GM12878 (cell line): ENCODE measurements around the gene S100A8. TPM values are rescaled to one million over a fixed set of nuclear protein-coding genes. Genes with fewer than 3 reads are reported as not detected.

Source experiments
- ATAC-seq: fragments of 200-7000 bp; cut with Tn5 transposase; 3 replicates; pipeline ENCODE4 v1.9.1; 2020; ENCODE audit warnings: mild to moderate bottlenecking, moderate library complexity
- BruUV-seq: library from RNA; stranded (reverse); fragments of 400-500 nt; replicated peaks from 2 replicates; lab custom pipeline; 2021; lab: Mats Ljungman, UMichigan
- CTCF ChIA-PET: fragments of 300-600 bp; sonication (Branson Sonifier 250); formaldehyde crosslinking; extraction: SDS; loops from one replicate; lab custom pipeline; 2021; ENCODE audit warnings: inconsistent platforms; lab: Yijun Ruan, JAX
- POLR2A ChIA-PET: fragments of 350-600 bp; formaldehyde crosslinking; extraction: SDS; loops from one replicate; lab custom pipeline; 2021; ENCODE audit warnings: inconsistent platforms; lab: Charles Lee
- RAD21 ChIA-PET: fragments of 300-600 bp; sonication (Branson Sonifier 250); formaldehyde crosslinking; loops from one replicate; lab custom pipeline; 2023; ENCODE audit warnings: antibody characterized with exemption; ENCODE audit not compliant: unreplicated experiment; lab: Charles Lee
- SMC1A ChIA-PET: fragments of 300-600 bp; sonication (Branson Sonifier 250); formaldehyde crosslinking; loops from one replicate; lab custom pipeline; 2023; ENCODE audit not compliant: unreplicated experiment, uncharacterized antibody; lab: Charles Lee
- DNase-seq: peaks from one replicate; pipeline ENCODE4 v3.0.0-alpha.2; 2011; ENCODE audit warnings: low read depth, low spot score
- FAIRE-seq: peaks from 3 replicates; lab custom pipeline; 2011; peaks lifted over from hg19 to GRCh38; lab: Jason Lieb, UNC
- H2AFZ ChIP-seq: 2 replicates; pipeline ENCODE4 v1.6.0; 2011; ENCODE audit warnings: low read depth, low read length, control low read depth; ENCODE audit not compliant: control insufficient read depth
- H3K27ac ChIP-seq: 2 replicates; pipeline ENCODE4 v1.5.1; 2011; ENCODE audit warnings: control low read depth; ENCODE audit not compliant: control insufficient read depth, insufficient read depth
- H3K27me3 ChIP-seq, 2 experiments: replicated peaks in 1 of 2; 2 replicates each; pipeline versions ENCODE4 v1.6.0 to v1.6.1; 2011; ENCODE audit warnings: low read length in 1 of 2; ENCODE audit not compliant: control insufficient read depth in 2 of 2, insufficient read depth in 2 of 2
- H3K36me3 ChIP-seq, 2 experiments: 2 replicates each; pipeline ENCODE4 v1.5.1; 2011; ENCODE audit warnings: low read length in 1 of 2; ENCODE audit not compliant: control insufficient read depth in 2 of 2, insufficient read depth in 2 of 2
- H3K4me1 ChIP-seq: 2 replicates; pipeline ENCODE4 v1.6.1; 2011; ENCODE audit warnings: mild to moderate bottlenecking, low read length, moderate library complexity, mixed read lengths; ENCODE audit not compliant: control insufficient read depth, insufficient read depth
- H3K4me2 ChIP-seq: 2 replicates; pipeline ENCODE4 v1.6.0; 2011; ENCODE audit warnings: control low read depth; ENCODE audit not compliant: control insufficient read depth, insufficient read depth
- H3K4me3 ChIP-seq: fragments of 200-600 bp; sonication (generic); 2 replicates; pipeline ENCODE4 v1.5.1; 2016
- H3K79me2 ChIP-seq: 2 replicates; pipeline ENCODE4 v1.6.0; 2011; ENCODE audit warnings: low read length; ENCODE audit not compliant: control insufficient read depth, insufficient read depth
- H3K9ac ChIP-seq: 2 replicates; pipeline ENCODE4 v1.8.0; 2011; ENCODE audit warnings: low read length, control low read depth, mixed read lengths; ENCODE audit not compliant: control insufficient read depth, insufficient read depth
- H3K9me3 ChIP-seq: replicated peaks from 3 replicates; pipeline ENCODE4 v1.5.1; 2011; ENCODE audit warnings: mild to moderate bottlenecking, low read length; ENCODE audit not compliant: control insufficient read depth, insufficient read depth
- H4K20me1 ChIP-seq: 2 replicates; pipeline ENCODE4 v1.6.0; 2011; ENCODE audit not compliant: control insufficient read depth, insufficient read depth
- BHLHE40 ChIP-seq, 2 experiments: fragments of 450-650 bp in 1 of 2; IDR thresholded peaks; 2 replicates each; pipeline ENCODE4 v1.6.1; 2011 to 2017; ENCODE audit warnings: low read depth in 2 of 2, borderline replicate concordance in 1 of 2, improper control_type of control experiment in 1 of 2, low read length in 1 of 2, mild to moderate bottlenecking in 1 of 2
- CHD4 ChIP-seq: fragments of 200-600 bp; sonication (generic); IDR thresholded peaks from 2 replicates; pipeline ENCODE4 v1.6.1; 2016; ENCODE audit warnings: mild to moderate bottlenecking
- CREM ChIP-seq: IDR thresholded peaks from 2 replicates; pipeline ENCODE4 v1.6.1; 2014; ENCODE audit warnings: antibody characterized with exemption, low read depth
- CUX1 ChIP-seq: IDR thresholded peaks from 2 replicates; pipeline ENCODE4 v1.6.1; 2012; ENCODE audit warnings: improper control_type of control experiment, low read depth, low read length; ENCODE audit not compliant: insufficient replicate concordance
- KLF5 ChIP-seq: fragments of 450-650 bp; IDR thresholded peaks from 2 replicates; pipeline ENCODE4 v1.6.1; 2014; ENCODE audit warnings: mild to moderate bottlenecking; ENCODE audit not compliant: partially characterized antibody
- NFYB ChIP-seq: IDR thresholded peaks from 2 replicates; pipeline ENCODE4 v1.6.1; 2011; ENCODE audit warnings: low read depth, mild to moderate bottlenecking, low read length, improper control_type of control experiment, moderate library complexity; ENCODE audit not compliant: insufficient read depth
- RFX5 ChIP-seq: IDR thresholded peaks from 2 replicates; pipeline ENCODE4 v1.6.1; 2011; ENCODE audit warnings: low read depth, low read length, improper control_type of control experiment
- TCF7 ChIP-seq: IDR thresholded peaks from 2 replicates; pipeline ENCODE4 v1.6.1; 2014; ENCODE audit warnings: antibody characterized with exemption, borderline replicate concordance
- USF2 ChIP-seq: IDR thresholded peaks from 2 replicates; pipeline ENCODE4 v1.6.1; 2011; ENCODE audit warnings: low read depth, low read length, improper control_type of control experiment, borderline replicate concordance
- ZNF207 ChIP-seq: fragments of 450-650 bp; IDR thresholded peaks from 2 replicates; pipeline ENCODE4 v1.6.1; 2014; ENCODE audit warnings: antibody characterized with exemption, mild to moderate bottlenecking, borderline replicate concordance
- WGBS: methylation state at CpG from one replicate; pipeline ENCODE4 v1.1.6; 2016; ENCODE audit warnings: low lambda C conversion rate; ENCODE audit not compliant: insufficient replicate concordance, insufficient coverage; ENCODE audit errors: missing lambda C conversion rate; 5-methylcytosine and 5-hydroxymethylcytosine counted together
- in situ Hi-C: fragments of 300-500 bp; cut with MboI; formaldehyde crosslinking; loops from 9 replicates; pipeline ENCODE4 v1.14.3; 2018; ENCODE audit warnings: mixed read lengths
- intact Hi-C: fragments of 100-400 bp; cut with micrococcal nuclease; formaldehyde crosslinking; loops from one replicate; pipeline ENCODE4 v1.14.2; 2022; ENCODE audit not compliant: unreplicated experiment
- polyA plus RNA-seq, 11 experiments: library from polyadenylated mRNA; depleted of rRNA in 4 of 11; unstranded in 6 of 11; stranded (reverse) in 5 of 11; fragments of >200 nt; fragmentation: Nextera tagmentation in 4 of 11; fragmentation: Illumina TruSeq in 1 of 11; extraction: Ambion mirVana in 4 of 11; extraction: Trizol in 1 of 11; gene quantifications; 1 replicate in 1 of 11; 2 replicates in 10 of 11; pipeline versions ENCODE4 v1.2.1 to v1.2.3, GENCODE V29; 2011 to 2016; ENCODE audit warnings: inconsistent platforms in 2 of 11, missing spikeins in 2 of 11, low read depth in 1 of 11
- total RNA-seq, 4 experiments: library from RNA; depleted of rRNA in 3 of 4; stranded (reverse); fragments of >200 nt in 3 of 4; fragmentation: Illumina TruSeq in 1 of 4; extraction: Trizol in 1 of 4; gene quantifications; 2 replicates each; pipeline versions ENCODE4 v1.2.1 to v1.2.3, GENCODE V29; 2013 to 2021

The S100A8 gene
- total and polyA plus RNA-seq, 10 of the 15 experiments (the other 5 are each of a cell fraction or from before 2014, with no cell fraction given) = 0.28 TPM; not detected in 9

GRCh38 chr1:153372571-153372970, 18.3 kb downstream of the S100A8 start:
- CTCF ChIA-PET = no interaction called here

More at GRCh38 chr1:153372571-153372970, 18.3 kb downstream of the S100A8 start:
- Histone ChIP-seq H3K27me3 (no peaks in the 10 kb centered on the region), H3K4me3 (no peak overlapping the region), H2AFZ (no peak overlapping the region), H3K4me1 (no peaks in the 10 kb centered on the region), H4K20me1 (no peaks in the 10 kb centered on the region), H3K9me3 (no peaks in the 10 kb centered on the region), H3K9ac (no peak overlapping the region), H3K36me3 (no peaks in the 10 kb centered on the region), H3K4me2 (no peak overlapping the region), H3K79me2 (no peaks in the 10 kb centered on the region), H3K27ac (no peak overlapping the region)
- FAIRE-seq (no peak), ATAC-seq (no peak), DNase-seq (no peak)
- ChIA-PET POLR2A (no interaction called here), SMC1A (no interaction called here), RAD21 (no interaction called here)
- whole genome bisulfite sequencing = 29% methylated on average over 2 of the region's 2 CpGs
- no peak for TF ChIP-seq BHLHE40 (IDR thresholded peaks at IDR 0.05; ENCODE audit: borderline replicate concordance in 1 of 2, low read depth in 2 of 2, low read length in 1 of 2)
- no peak for TF ChIP-seq CREM
- no peak for TF ChIP-seq NFYB
- no peak for TF ChIP-seq CHD4
- TF ChIP-seq ZNF207 = no peak
- no peak for TF ChIP-seq RFX5
- TF ChIP-seq TCF7 = no peak
- no peak for TF ChIP-seq CUX1
- no peak for TF ChIP-seq USF2
- no peak for TF ChIP-seq KLF5
- in situ Hi-C loops = no loop called here
- intact Hi-C loops = no loop called here
- BruUV-seq = no TSS peak
